ENCODE measurements around the gene MED7.

MED7 gene, protein sequence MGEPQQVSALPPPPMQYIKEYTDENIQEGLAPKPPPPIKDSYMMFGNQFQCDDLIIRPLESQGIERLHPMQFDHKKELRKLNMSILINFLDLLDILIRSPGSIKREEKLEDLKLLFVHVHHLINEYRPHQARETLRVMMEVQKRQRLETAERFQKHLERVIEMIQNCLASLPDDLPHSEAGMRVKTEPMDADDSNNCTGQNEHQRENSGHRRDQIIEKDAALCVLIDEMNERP

GRCh38 chr5:157142317-157143126 is at the start of gene MED7:
Gene MED7 (minus strand): TSS chr5:157142865. CDS start chr5:157139431, 3,434 bp downstream.
- Histone ChIP-seq H3K27me3 (ENCODE audit: insufficient read depth, poor library complexity, severe bottlenecking) (no peaks in the 10 kb centered on the region), H3K36me3 (ENCODE audit: low read depth) (peaks cover 23% of the 10 kb centered on the region), H3K4me1 (ENCODE audit: insufficient read depth, poor library complexity, severe bottlenecking) (peaks cover 7% of the 10 kb centered on the region), H3K27ac (ENCODE audit: poor library complexity, severe bottlenecking) (peak within 1 kb of the TSS; percentile 33), H3K4me3 (ENCODE audit: severe bottlenecking) (peak within 1 kb of the TSS; percentile 86), H3K9me3 (ENCODE audit: severe bottlenecking) (no peaks in the 10 kb centered on the region)
- peak; percentile 95 for DNase-seq (ENCODE audit: low spot score)
- peak; percentile 100 for ATAC-seq (ENCODE audit: low read depth)
- TF ChIP-seq, protein P1, sequence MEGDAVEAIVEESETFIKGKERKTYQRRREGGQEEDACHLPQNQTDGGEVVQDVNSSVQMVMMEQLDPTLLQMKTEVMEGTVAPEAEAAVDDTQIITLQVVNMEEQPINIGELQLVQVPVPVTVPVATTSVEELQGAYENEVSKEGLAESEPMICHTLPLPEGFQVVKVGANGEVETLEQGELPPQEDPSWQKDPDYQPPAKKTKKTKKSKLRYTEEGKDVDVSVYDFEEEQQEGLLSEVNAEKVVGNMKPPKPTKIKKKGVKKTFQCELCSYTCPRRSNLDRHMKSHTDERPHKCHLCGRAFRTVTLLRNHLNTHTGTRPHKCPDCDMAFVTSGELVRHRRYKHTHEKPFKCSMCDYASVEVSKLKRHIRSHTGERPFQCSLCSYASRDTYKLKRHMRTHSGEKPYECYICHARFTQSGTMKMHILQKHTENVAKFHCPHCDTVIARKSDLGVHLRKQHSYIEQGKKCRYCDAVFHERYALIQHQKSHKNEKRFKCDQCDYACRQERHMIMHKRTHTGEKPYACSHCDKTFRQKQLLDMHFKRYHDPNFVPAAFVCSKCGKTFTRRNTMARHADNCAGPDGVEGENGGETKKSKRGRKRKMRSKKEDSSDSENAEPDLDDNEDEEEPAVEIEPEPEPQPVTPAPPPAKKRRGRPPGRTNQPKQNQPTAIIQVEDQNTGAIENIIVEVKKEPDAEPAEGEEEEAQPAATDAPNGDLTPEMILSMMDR (IDR thresholded peaks at IDR 0.05; ENCODE audit: poor library complexity, severe bottlenecking) = no peak

DNA sequence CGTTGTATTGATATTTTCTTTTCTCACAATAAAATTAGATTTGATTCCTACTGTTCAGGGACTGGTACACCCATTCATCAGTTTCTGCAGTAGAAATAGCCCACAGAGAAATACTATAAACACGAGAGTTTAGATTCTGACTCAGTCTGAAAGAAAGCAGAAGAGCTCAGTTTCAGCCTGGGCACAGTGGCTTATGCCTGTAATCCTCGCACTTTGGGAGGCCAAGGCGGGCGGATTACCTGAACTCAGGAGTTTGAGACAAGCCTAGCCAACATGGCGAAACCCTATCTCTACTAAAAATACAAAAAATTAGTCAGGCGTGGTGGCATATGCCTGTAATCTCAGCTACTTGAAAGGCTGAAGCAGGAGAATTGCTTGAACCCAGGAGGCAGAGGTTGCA is 46.6 kb upstream of the MED7 start:
- Histone ChIP-seq H3K9me3 (ENCODE audit: severe bottlenecking) (no peaks in the 10 kb centered on the region), H3K36me3 (ENCODE audit: low read depth) (no peaks in the 10 kb centered on the region), H3K27me3 (ENCODE audit: insufficient read depth, poor library complexity, severe bottlenecking) (no peaks in the 10 kb centered on the region), H3K4me1 (ENCODE audit: insufficient read depth, poor library complexity, severe bottlenecking) (no peaks in the 10 kb centered on the region), H3K4me3 (ENCODE audit: severe bottlenecking) (no peak overlapping the region), H3K27ac (ENCODE audit: poor library complexity, severe bottlenecking) (no peak overlapping the region)
- TF ChIP-seq, protein P1 (IDR thresholded peaks at IDR 0.05; ENCODE audit: poor library complexity, severe bottlenecking) = no peak
- ATAC-seq (ENCODE audit: low read depth) (no peak), DNase-seq (ENCODE audit: low spot score) (no peak)

GRCh38 chr5:157188270-157188669 is 45.6 kb upstream of the MED7 start:
- Histone ChIP-seq H3K4me3 (ENCODE audit: severe bottlenecking) (no peak overlapping the region), H3K27me3 (ENCODE audit: insufficient read depth, poor library complexity, severe bottlenecking) (no peaks in the 10 kb centered on the region), H3K36me3 (ENCODE audit: low read depth) (no peaks in the 10 kb centered on the region), H3K27ac (ENCODE audit: poor library complexity, severe bottlenecking) (no peak overlapping the region), H3K9me3 (ENCODE audit: severe bottlenecking) (no peaks in the 10 kb centered on the region), H3K4me1 (ENCODE audit: insufficient read depth, poor library complexity, severe bottlenecking) (no peaks in the 10 kb centered on the region)
- TF ChIP-seq, protein P1 (IDR thresholded peaks at IDR 0.05; ENCODE audit: poor library complexity, severe bottlenecking) = no peak
- ATAC-seq (ENCODE audit: low read depth) (no peak), DNase-seq (ENCODE audit: low spot score) (no peak)

DNA sequence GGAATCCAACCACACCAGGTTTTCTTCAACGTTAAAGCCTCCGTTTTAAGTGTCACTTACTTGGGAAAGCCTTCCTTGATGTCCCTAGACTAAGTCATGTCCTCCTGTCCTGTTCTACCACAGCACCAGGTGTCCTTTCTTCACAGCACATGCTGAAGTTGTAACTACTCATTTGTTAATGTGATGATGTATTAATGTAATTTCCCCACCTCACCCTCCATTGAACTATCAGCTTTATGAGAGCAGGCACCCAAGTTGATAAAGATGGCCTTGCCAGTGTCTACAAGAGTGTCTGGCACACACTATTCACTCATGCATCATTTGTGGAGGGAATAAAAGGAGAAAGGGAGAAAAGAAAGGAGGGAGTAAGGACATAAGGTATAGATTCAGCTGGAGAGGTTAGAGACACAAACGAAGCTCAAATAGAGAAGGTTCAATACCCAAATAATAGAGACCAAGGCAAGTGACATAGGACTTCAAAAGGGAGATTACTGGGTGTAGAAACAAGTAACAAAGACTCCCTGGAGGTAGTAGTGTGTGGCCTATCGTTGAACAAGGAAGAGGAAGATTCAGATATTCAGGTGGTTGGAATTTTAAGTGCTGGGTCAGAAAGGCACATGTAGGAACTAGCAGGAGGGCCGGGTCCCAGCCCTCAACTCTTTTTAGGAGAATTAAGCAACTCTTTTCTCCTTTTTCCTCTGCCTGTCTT is 44.5 kb upstream of the MED7 start:
- TF ChIP-seq, protein P1 (IDR thresholded peaks at IDR 0.05; ENCODE audit: poor library complexity, severe bottlenecking) = no peak

More for the DNA sequence above, 44.5 kb upstream of the MED7 start:
- no peaks in the 10 kb centered on the region for H3K36me3 ChIP-seq (ENCODE audit: low read depth)
- no peak overlapping the region for H3K27ac ChIP-seq (ENCODE audit: poor library complexity, severe bottlenecking)
- ATAC-seq (ENCODE audit: low read depth) (no peak), DNase-seq (ENCODE audit: low spot score) (no peak)
- no peaks in the 10 kb centered on the region for H3K4me1 ChIP-seq (ENCODE audit: insufficient read depth, poor library complexity, severe bottlenecking)
- peaks cover 10% of the 10 kb centered on the region for H3K27me3 ChIP-seq (ENCODE audit: insufficient read depth, poor library complexity, severe bottlenecking)
- no peak overlapping the region for H3K4me3 ChIP-seq (ENCODE audit: severe bottlenecking)
- H3K9me3 ChIP-seq (ENCODE audit: severe bottlenecking) = no peaks in the 10 kb centered on the region

Data from RWPE2 (cell line).